Nephron progenitor cell (in vitro differentiated cells): ENCODE data around the gene MDGA2.

Source experiments
- DNase-seq: peaks from one replicate; pipeline ENCODE4 v3.0.0; 2021
- H3K27ac Mint-ChIP-seq: 2 replicates; pipeline ENCODE4 v1.8.0; 2021; ENCODE audit warnings: mild to moderate bottlenecking, moderate library complexity, mixed read lengths
- H3K27me3 Mint-ChIP-seq: 2 replicates; pipeline ENCODE4 v1.8.0; 2021; ENCODE audit warnings: mild to moderate bottlenecking, low read depth, mixed read lengths; ENCODE audit not compliant: poor library complexity
- H3K36me3 Mint-ChIP-seq: 2 replicates; pipeline ENCODE4 v1.8.0; 2021; ENCODE audit warnings: low read depth, mixed read lengths
- H3K4me1 Mint-ChIP-seq: 2 replicates; pipeline ENCODE4 v1.8.0; 2021; ENCODE audit warnings: mixed read lengths
- H3K4me3 Mint-ChIP-seq: 2 replicates; pipeline ENCODE4 v1.8.0; 2021; ENCODE audit warnings: mild to moderate bottlenecking, moderate library complexity, mixed read lengths
- H3K9me3 Mint-ChIP-seq: 2 replicates; pipeline ENCODE4 v1.8.0; 2021; ENCODE audit warnings: mild to moderate bottlenecking, moderate library complexity, mixed read lengths
- TF ChIP-seq, protein P1 (sequence below): fragments of 200-600 bp; sonication (generic); IDR thresholded peaks from 2 replicates; pipeline ENCODE4 v1.5.0; 2021; ENCODE audit warnings: antibody characterized with exemption

MDGA2 gene

DNA sequence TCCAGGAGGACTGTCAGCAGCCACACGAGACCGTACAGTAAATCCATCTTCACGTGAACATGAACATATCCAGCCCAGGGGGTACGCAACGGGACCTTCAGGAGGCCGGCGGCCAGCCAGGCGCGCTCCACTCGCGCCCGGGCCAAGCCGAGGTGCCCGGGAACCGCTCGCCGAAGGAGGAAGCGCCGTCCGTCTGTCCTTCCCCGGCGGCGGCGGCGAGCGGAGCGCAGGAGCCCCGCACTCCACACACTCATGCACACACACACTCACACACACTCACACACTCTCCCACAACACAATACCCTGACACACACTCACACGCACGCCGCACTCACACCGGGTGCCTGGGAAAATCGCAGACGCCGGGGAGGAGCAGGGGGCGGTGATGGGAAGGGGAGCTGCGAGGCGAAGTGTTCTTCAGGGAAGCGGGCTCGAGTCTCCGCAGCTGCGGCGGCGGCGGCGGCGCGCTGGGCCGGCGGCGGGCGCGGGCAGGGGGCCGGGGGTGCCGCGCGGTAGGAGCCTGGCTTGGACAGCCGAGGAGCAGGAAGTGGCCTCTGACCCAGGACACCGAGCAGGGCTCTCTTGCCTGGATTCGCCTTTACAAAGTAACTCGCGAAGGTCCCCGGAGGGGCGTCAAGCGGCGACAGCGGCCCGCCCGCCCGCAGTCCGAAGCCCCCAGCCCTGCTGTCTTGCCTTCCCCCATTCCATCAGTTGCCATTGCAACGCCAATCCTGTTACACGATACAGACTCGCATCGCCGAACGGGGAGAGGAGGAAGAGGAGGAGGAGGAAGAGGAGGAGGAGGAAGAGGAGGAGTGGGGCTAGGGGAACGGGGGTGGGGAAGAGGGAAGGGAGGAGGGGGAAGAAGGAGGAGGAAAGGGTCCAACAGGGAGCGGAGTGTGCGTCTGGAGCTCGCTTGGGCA, 601 bp downstream of the MDGA2 start:
- no peaks in the 10 kb centered on the region for H3K36me3 Mint-ChIP-seq
- peaks cover 27% of the 10 kb centered on the region for H3K4me1 Mint-ChIP-seq
- no peaks in the 10 kb centered on the region for H3K9me3 Mint-ChIP-seq
- H3K27me3 Mint-ChIP-seq: peaks cover 74% of the 10 kb centered on the region
- DNase-seq: peak; percentile 62
- TF ChIP-seq, protein P1, sequence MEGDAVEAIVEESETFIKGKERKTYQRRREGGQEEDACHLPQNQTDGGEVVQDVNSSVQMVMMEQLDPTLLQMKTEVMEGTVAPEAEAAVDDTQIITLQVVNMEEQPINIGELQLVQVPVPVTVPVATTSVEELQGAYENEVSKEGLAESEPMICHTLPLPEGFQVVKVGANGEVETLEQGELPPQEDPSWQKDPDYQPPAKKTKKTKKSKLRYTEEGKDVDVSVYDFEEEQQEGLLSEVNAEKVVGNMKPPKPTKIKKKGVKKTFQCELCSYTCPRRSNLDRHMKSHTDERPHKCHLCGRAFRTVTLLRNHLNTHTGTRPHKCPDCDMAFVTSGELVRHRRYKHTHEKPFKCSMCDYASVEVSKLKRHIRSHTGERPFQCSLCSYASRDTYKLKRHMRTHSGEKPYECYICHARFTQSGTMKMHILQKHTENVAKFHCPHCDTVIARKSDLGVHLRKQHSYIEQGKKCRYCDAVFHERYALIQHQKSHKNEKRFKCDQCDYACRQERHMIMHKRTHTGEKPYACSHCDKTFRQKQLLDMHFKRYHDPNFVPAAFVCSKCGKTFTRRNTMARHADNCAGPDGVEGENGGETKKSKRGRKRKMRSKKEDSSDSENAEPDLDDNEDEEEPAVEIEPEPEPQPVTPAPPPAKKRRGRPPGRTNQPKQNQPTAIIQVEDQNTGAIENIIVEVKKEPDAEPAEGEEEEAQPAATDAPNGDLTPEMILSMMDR: no peak
- no peak overlapping the region for H3K27ac Mint-ChIP-seq
- peak overlapping the region; percentile 92 for H3K4me3 Mint-ChIP-seq

DNA sequence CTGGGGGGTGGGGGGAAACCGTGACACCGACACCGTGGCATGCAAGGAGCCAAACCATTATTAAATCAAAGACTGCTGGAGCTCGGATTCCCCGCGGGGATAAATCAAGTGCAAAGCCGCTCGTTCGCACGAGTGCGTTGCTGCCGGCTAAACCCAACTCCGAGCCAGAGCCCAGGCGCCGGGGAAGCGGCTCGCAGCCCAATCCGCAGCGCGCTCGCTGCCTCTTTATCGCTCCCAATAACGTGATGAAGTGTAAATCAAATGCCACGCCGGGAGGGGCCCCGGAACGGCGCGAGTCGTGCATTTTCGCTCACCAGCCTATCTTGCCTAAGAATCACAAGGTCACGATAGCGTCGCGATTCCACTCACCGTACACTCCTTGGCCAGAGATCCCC, 1.3 kb downstream of the MDGA2 start:
- Mint-ChIP-seq H3K36me3 (no peaks in the 10 kb centered on the region), H3K4me1 (peaks cover 27% of the 10 kb centered on the region), H3K27ac (no peak overlapping the region), H3K4me3 (peak overlapping the region; percentile 92), H3K27me3 (peaks cover 71% of the 10 kb centered on the region), H3K9me3 (no peaks in the 10 kb centered on the region)
- TF ChIP-seq, protein P1: no peak
- peak; percentile 65 for DNase-seq

DNA sequence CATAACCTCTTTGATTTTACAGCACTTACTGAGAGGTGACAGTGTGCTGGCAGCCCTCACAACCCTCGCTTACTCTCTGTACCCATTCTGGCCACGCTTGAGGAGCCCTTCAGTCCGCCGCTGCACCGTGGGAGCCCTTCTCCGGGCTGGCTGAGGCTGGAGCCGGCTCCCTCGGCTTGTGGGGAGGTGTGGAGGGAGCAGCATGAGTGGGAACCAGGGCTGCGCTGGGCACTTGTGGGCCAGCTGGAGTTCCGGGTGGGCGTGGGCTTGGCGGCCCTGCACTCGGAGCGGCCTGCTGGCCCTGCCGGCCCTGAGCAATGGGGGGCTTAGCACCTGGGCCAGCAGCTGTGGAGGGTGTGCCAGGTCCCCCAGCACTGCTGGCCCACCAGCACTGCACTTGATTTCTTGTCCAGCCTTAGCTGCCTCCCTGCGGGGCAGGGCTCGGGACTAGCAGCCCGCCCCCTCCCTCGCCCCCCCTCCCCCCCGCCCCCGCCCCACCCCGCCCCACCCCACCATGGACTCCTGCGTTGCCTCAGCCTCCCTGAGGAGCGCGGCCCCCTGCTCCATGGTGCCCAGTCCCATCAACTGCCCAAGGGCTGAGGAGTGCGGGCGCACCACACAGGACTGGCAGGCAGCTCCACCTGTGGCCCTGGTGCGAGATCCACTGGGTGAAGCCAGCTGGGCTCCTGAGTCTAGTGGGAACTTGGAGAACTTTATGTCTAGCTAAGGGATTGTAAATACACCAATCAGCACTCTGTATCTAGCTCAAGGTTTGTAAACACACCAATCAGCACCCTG, 9.9 kb downstream of the MDGA2 start:
- Mint-ChIP-seq H3K36me3 (no peaks in the 10 kb centered on the region), H3K4me3 (no peak overlapping the region), H3K27me3 (peaks cover 4% of the 10 kb centered on the region), H3K4me1 (no peaks in the 10 kb centered on the region), H3K9me3 (no peaks in the 10 kb centered on the region), H3K27ac (no peak overlapping the region)
- TF ChIP-seq, protein P1: no peak
- DNase-seq: no peak

DNA sequence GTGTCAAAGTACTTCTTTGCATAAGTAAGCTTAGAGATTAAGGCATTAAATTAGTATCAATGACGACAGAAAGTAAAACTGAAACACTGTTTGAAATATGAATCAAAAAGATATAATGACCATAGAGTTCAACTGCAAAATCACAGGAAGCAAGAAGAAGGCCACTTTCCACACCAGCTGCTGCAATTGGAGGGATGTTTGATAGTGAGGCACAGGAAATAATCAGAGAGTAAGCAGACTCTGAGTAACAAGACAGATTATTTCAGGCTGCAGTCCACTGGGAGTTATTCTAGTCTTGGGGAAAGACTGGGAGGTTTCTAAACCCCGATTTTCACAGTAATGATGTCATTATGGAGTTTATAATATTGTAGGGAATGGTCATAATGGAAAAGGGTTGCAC, 12.9 kb downstream of the MDGA2 start:
- no peaks in the 10 kb centered on the region for H3K9me3 Mint-ChIP-seq
- H3K27me3 Mint-ChIP-seq: peaks cover 4% of the 10 kb centered on the region
- TF ChIP-seq, protein P1: no peak
- no peak for DNase-seq
- no peak overlapping the region for H3K4me3 Mint-ChIP-seq
- H3K36me3 Mint-ChIP-seq: no peaks in the 10 kb centered on the region
- H3K4me1 Mint-ChIP-seq: no peaks in the 10 kb centered on the region
- H3K27ac Mint-ChIP-seq: no peak overlapping the region

DNA sequence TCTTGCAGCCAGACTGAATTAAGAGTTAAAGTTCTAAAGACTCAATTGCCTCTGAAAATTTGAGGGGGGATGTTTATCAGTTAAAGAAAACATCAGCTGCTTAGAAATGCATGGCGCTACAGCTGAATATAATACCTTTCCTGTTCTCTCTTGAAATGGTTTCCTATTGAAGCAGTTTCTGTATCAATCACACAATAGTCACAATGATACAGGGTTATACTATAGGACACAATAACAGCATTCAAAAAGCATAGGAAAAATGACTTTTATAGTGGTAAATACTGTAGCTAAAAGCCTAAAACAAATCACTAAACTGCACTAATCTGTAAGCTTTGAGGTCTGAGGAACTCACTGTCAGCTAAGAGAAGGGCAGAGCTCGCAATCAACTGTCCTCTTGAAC, 15.2 kb downstream of the MDGA2 start:
- no peak overlapping the region for H3K27ac Mint-ChIP-seq
- no peaks in the 10 kb centered on the region for H3K4me1 Mint-ChIP-seq
- no peak overlapping the region for H3K4me3 Mint-ChIP-seq
- TF ChIP-seq, protein P1: no peak
- no peak for DNase-seq
- no peaks in the 10 kb centered on the region for H3K9me3 Mint-ChIP-seq
- no peaks in the 10 kb centered on the region for H3K36me3 Mint-ChIP-seq
- H3K27me3 Mint-ChIP-seq: no peaks in the 10 kb centered on the region
